ENCODE data around the gene DDX42. TPM values are rescaled to one million over a fixed set of nuclear protein-coding genes. Genes with fewer than 3 reads are reported as not detected.

Gene DDX42
- total RNA-seq, 1 experiment from 2014 or later = 184 TPM

- no CpG with 5 or more reads among the region's 1 CpG for WGBS (ENCODE audit: extremely low coverage, insufficient read length, low lambda C conversion rate)
- H3K9me3 Mint-ChIP-seq = no peaks in the 10 kb centered on the region
These were observed 30.4 kb downstream of the DDX42 start for GRCh38 chr17:63804328-63804727.

More at GRCh38 chr17:63804328-63804727, 30.4 kb downstream of the DDX42 start:
- Histone ChIP-seq H4K5ac (ENCODE audit: insufficient read length, low read depth, low read length) (no peak overlapping the region), H3K23ac (ENCODE audit: insufficient read length, low read depth, low read length) (no peak overlapping the region), H2AK5ac (ENCODE audit: insufficient read length, low read length) (no peak overlapping the region), H2BK12ac (ENCODE audit: insufficient read length, low read depth, low read length) (no peak overlapping the region), H4K20me1 (ENCODE audit: control insufficient read depth, insufficient read depth, insufficient read length) (no peaks in the 10 kb centered on the region), H3K18ac (ENCODE audit: insufficient read length, low read depth, low read length) (no peak overlapping the region), H4K8ac (replicated peaks; ENCODE audit: insufficient read length, low read depth, low read length) (no peak overlapping the region), H2AFZ (ENCODE audit: low read length) (no peak overlapping the region), H2BK120ac (ENCODE audit: low read depth, low read length, poor library complexity, severe bottlenecking) (no peak overlapping the region), H2BK5ac (ENCODE audit: insufficient read length, low read length) (no peak overlapping the region), H3K4me2 (ENCODE audit: insufficient read depth, insufficient read length, low read length) (no peak overlapping the region), H3K23me2 (ENCODE audit: insufficient read length, low read depth, low read length, poor library complexity, severe bottlenecking) (no peaks in the 10 kb centered on the region), H3K27ac (ENCODE audit: insufficient read length, low read depth, low read length) (no peak overlapping the region), H3K79me2 (ENCODE audit: insufficient read depth, low read length) (no peaks in the 10 kb centered on the region), H3K27me3 (ENCODE audit: insufficient read depth, low read length) (no peaks in the 10 kb centered on the region), H3K4me1 (ENCODE audit: insufficient read depth, low read length) (no peaks in the 10 kb centered on the region), H3K56ac (ENCODE audit: insufficient read length, low read depth, low read length) (no peak overlapping the region), H3K9ac (ENCODE audit: extremely low read depth, insufficient read length, low read length) (no peak overlapping the region), H2BK15ac (ENCODE audit: low read depth, low read length) (no peak overlapping the region), H3T11ph (ENCODE audit: low read length) (no peak overlapping the region), H3K14ac (ENCODE audit: insufficient read depth, low read length) (no peak overlapping the region), H3K4ac (ENCODE audit: low read depth, low read length) (no peak overlapping the region), H2BK20ac (ENCODE audit: low read depth, low read length, poor library complexity, severe bottlenecking) (no peak overlapping the region), H4K91ac (ENCODE audit: insufficient read length, low read depth, low read length) (no peak overlapping the region), H3K9me3 (ENCODE audit: control insufficient read depth, low read depth, low read length) (no peaks in the 10 kb centered on the region), H3K79me1 (ENCODE audit: insufficient read depth, low read depth, low read length, poor library complexity, severe bottlenecking) (no peaks in the 10 kb centered on the region)
- H3K4me1 Mint-ChIP-seq = no peaks in the 10 kb centered on the region
- no peaks in the 10 kb centered on the region for H3K27me3 Mint-ChIP-seq (ENCODE audit: low read depth)
- peak overlapping the region in 1 of 3 experiments; percentile 50; a peak in 1 of 7 replicates for H3K27ac Mint-ChIP-seq
- H3K4me3 Mint-ChIP-seq = no peak overlapping the region
- peaks cover 48 to 87% (median 78%) of the 10 kb centered on the region in 3 experiments; a peak in 6 of 7 replicates for H3K36me3 Mint-ChIP-seq (ENCODE audit: insufficient read depth in 1 of 3, low read depth in 3 of 3)
- no peak for TF ChIP-seq CTCF (conservative IDR thresholded peaks at IDR 0.05)
- no peak for DNase-seq
